Raji (cell line): Measurements from ENCODE around the gene SLC35F6.

Source experiments
- POLR2A ChIP-seq: IDR thresholded peaks from 2 replicates; pipeline ENCODE4 v1.6.1; 2011; ENCODE audit warnings: low read depth, low read length, control low read depth; ENCODE audit not compliant: insufficient read depth

SLC35F6 gene

DNA sequence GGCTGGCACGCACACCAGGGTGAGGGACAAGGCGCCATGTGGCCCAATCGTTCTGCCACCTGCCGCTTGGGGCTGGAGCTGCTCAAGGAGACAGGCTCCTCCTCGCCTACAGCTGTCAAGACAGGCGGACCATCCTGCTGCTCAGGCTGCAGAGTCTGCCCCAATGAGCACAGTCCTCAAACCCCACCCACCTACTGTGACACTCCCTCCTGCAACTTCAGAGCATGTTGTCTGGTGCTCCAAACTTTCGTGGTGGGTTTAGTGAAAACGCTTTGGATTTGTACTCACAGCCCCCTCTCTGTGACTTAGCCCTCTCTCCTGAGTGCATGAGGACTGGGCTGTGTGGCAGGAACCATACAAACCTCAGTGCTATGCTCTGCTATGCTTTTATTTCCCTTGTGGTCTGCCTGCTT, 23.2 kb upstream of the SLC35F6 start:
- no peak for TF ChIP-seq POLR2A

DNA sequence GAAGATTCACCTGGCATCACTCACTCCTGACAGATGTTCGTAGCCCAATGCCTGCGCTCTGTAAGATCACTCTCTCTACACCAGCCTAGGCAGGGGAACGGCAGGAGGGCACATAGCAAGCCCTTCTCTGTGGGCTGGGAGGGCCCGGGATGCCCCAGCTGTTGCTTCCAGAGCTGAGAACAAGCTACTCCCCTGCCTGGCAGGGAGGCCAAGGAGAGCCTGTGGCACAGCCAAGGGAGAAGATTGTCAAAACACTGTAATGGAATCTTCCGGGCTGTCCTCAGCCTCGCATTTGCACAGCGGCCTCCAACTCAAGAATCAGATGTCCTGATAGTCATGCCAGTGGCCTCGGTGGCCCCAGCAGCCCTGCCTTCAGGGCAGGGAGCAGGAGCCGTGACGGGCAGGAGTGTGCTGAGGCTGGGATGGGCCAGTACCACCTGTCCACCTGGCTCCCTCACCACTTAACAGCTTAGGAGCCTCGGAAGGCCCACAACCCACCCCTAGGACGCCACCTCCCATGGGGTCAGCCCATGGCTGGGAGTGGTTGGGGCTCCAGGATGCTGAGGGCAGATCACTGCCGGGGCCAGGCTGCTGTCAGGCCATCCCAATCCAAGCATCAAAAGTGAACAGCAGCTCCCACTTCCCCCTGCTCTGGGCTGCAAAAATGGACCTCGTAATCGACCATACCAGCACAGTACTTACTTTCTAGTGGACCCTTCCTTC, 21.9 kb upstream of the SLC35F6 start:
- TF ChIP-seq POLR2A = no peak

DNA sequence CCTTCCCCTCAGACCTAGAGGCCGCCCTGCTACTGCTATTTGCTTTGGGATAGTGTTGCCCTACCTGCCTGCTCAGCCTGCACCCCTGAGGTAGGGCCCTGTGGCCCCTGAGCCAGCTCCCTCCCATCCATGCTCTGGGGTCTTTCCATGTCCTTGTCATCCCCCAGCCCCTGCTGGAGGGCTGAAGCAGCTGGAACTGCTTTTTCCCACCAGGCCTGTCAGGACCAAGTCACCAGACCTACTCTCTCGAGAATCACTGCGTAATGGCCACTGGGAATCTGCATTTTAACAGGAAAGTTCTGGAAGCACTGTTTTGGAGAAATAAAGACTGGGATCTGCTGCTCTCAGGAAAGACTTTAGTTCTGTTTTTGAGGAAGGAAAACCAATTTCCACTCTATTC, 20.2 kb upstream of the SLC35F6 start:
- TF ChIP-seq POLR2A = no peak

DNA sequence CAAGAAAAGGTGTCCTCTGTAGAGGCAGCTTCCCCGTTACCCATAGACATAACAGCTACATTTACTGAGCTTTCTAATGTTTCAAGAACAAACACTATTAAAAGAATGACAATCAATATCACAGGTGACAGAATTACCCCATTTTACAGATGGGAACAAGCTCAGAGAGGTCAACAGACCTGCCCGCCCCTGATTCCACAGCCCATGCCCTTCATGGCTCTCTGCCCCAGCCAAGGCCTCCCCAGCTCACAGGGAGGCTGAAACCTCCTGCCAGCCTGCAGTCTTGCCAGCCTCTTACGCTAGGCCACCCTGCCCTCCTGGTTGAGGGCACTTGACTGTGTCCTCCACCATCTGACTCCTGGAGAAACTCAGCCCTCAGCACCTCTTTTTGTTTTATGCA, 19.1 kb upstream of the SLC35F6 start:
- TF ChIP-seq POLR2A = no peak

DNA sequence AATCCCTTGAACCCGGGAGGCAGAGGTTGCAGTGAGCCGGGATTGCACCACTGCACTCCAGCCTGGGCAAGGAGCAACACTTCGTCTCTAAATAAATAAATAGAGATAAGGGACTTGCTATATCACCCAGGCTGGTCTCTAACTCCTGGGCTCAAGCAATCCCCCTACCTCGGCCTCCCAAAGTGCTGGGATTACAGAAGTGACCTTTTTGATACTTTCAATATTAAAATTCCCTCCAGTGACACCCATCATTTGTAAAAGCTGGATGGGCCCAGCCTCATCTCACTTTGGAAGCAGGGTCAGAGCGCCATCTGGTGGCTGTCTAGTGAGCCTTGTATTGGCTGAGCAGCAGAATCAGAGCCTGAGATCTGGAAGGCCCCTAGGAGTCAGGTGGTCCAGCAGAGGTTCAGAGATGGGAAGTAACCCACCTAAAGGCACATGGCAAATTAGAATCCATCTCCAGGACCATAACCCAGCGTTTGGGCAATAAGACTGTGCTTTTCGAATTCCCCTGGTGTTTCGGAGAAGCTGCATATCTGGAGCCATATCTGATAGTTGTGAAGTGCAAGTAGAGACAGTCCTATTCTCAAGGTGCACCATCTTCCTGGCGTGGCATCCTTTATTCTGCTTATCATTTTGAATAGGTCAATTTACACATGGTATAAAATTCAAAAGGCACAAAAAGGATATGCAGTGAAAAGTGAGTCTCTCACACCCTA, 18.3 kb upstream of the SLC35F6 start:
- TF ChIP-seq POLR2A = no peak

DNA sequence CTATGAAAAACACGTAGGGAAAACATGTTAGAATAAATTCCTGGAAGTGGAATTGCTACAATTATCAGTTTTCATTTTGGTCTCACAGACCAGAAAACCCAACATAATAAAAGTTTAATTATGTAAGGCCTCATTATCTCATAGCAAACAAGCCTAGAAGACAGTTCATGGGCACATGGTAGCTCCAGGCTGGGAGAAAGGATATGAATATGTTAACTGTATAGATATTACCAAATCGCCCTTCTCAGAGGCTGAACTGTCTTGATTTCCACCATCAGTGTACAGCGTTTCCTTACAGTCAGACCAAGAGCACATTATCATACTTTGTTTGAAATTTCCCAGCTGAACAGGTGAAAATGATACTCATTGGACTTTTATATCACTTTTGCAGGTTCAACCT, 17.1 kb upstream of the SLC35F6 start:
- no peak for TF ChIP-seq POLR2A

DNA sequence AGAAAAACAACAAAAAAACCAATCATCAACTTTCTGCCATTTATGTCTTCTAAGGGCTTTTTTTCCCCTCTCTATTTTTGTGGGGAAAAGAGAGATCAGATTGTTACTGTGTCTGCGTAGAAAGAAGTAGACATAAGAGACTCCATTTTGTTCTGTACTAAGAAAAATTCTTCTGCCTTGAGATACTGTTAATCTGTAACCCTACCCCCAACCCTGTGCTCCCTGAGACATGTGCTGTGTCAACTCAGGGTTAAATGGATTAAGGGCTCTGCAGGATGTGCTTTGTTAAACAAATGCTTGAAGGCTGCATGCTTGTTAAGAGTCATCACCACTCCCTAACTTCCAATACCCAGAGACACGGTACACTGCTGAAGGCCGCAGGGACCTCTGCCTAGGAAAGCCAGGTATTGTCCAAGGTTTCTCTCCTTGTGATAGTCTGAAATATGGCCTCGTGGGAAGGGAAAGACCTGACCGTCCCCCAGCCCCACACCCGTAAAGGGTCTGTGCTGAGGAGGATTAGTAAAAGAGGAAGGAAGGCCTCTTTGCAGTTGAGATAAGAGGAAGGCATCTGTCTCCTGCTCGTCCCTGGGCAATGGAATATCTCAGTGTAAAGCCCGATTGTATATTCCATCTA, 14.2 kb upstream of the SLC35F6 start:
- TF ChIP-seq POLR2A = 0 out of 2 replicates have a peak, but pooled peaks have one; percentile 33

DNA sequence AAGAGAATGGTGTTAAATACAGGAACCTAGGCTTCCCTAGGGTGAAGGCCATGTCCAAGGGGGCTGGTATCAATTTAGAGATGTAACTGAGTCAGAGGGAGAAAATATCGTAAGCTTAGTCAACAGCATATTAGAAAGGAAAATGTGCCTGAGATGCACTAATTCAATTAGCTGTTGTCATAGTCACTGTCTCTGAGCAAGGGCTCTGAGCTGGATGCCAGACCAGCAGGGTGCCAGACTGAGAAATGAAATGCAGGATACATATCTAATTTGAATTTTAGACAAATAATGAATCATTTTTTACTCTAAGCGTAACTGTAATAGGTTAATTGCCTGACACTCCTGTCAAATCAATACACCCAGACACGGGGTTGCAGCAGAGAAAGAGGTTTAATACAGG, 11.4 kb upstream of the SLC35F6 start:
- no peak for TF ChIP-seq POLR2A

DNA sequence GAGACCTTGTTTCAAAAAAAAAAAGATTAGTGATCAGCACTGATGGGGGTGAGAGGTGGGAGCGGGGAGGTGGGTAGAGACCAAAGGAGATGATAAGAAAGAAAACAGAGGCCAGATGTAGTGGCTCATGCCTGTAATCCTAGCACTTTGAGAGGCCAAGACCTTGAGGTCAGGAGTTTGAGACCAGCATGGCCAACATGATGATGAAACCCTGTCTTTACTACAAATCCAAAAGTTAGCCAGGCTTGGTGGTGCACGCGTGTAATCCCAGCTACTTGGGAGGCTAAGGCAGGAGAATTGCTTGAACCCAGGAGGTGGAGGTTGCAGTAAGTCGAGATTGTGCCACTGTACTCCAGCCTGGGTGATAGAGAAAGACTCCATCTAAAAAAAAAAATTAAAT, 9.5 kb upstream of the SLC35F6 start:
- no peak for TF ChIP-seq POLR2A

DNA sequence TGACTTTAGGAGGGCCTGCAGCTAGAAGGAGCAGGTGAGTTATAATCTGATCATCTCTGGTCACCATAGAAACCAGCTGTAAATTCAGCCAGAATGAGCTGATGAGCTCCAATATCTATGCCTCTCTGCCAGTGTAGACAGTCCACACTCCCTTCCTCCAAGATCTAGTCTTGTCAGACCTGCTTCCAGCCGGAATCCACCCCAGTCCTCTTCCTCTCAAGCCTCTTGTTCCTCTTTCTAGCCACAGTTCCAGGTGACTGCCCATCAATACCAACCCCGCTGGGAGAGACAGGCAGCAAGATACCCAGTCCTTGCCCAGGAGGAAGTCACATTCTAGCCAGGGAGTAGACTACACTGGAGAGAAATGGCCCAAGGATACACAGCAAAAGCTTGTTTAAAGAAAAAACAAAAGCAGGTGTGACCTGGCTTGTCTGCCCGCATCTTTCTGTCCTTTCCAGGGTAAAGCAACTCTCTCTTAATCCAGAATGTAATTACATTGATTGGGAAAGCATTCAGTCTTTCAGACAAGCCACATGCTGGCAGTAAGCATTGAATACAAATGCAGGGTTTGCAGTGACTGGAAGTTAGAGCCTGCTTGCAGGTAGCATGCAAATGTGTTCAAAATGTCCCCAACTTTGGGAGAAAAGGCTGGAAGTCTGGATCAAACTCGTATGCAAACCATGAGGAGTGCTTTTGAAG, 9.0 kb upstream of the SLC35F6 start:
- TF ChIP-seq POLR2A = no peak

DNA sequence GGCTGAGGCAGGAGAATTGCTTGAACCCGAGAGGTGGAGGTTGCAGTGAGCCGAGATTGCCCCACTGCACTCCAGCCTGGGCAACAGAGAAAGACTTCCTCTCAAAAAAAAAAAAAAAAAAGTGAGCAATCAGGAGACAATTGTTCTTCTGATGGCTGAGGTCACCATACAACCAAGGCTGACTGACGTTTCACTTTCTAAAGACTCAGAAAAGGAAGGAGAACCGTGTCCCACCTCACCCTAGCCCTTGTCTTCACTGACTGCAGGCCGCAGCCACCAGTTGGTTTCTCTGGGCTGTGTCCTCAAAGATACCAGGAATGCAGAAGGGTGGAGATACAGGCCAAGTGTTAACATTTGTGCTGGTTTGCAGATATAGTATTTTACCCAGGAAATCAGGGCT, 7.7 kb upstream of the SLC35F6 start:
- no peak for TF ChIP-seq POLR2A

DNA sequence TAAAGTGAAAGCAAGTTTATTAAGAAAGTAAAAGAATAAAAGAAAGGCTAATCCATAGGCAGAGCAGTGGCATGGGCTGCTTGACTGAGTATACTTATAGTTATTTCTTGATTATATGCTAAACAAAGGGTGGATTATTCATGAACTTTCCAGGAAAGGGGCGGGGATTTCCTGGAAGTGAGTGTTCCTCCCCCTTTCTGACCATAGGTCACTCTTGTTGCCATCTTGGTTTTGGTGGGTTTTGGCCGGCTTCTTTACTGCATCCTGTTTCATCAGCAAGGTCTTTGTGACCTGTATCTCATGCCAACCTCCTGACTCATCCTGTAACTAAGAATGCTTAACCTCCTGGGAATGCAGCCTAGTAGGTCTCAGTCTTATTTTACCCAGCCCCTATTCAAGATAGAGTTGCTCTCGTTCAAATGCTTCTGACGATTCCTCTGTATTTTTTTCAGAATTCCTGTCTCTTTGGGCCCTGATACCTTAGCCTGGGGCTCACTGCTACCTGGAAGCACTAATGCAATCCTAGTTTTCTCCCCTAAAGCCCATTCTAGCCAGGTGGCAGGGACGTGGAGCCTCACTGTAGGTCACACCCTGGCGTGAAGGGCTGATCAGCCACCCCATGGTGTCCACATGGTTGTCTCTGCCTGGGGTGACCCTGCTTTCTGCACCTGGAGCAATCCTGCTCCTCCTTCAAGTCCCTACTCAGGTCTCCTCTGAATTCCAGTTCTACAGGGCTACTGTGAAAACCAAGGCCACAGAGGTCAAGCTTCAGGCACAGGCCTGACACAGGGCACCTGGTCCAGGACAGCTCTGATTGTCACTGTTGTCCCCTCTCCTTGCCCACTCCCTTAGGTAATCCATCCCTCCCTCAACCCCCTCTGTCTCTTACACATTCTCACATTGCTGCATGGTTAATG, 6.0 kb upstream of the SLC35F6 start:
- no peak for TF ChIP-seq POLR2A

DNA sequence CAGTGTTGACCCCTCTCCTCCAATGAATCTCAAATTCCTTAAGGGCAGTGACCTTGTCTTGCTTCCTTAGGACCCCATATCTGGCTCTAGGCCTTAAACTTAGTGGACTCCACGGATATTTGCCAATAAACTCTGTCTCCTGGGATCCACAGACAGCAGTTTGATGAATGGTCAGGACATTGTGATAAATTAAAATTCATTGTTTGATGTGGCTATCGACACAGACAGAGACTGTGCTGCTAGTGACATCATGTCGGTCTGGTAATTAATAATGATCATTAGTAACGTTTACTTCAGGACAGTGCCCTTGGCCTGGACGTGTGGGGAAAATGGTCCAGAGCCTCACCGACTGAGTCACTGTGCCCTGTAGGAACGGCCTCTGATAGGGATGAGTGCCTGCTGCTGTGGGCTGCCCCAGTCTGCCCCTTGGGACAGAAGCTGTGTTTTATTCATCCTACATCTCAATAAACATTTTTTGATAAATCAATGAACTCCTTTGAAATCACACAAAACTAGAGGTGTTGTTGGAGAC, 5.2 kb upstream of the SLC35F6 start:
- no peak for TF ChIP-seq POLR2A

DNA sequence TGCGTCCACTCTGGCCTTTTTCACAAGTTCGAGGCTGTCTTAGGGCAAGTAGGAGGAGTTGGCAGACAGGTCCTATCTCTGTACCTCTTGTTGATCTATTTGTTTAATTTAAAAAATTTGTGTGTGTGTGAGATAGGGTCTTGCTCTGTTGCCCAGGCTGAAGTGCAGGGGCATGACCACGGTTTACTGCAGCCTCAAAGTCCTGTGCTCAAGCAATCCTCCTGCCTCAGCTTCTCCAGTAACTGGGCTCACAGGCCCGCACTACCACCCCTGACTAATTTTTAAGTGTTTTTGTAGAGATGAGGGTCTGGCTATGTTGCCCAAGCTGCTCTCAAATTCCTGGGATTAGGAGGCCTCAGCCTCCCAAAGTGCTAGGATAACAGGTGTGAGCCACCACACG, 4.2 kb upstream of the SLC35F6 start:
- TF ChIP-seq POLR2A = no peak
